Naive B cell (primary cell): ENCODE measurements around the gene RHOU. TPM values are rescaled to one million over a fixed set of nuclear protein-coding genes. Genes with fewer than 3 reads are reported as not detected.

Experiments
- ATAC-seq, 2 donors: fragments of 150-1000 bp; cut with Tn5 transposase; 2 replicates each; pipeline ENCODE4 v1.10.0; 2021; ENCODE audit warnings: low read depth in 2 of 2, mild to moderate bottlenecking in 2 of 2, moderate library complexity in 2 of 2
- DNase-seq: peaks from one replicate; pipeline ENCODE4 v3.0.0; 2022
- H3K27ac Mint-ChIP-seq, 6 donors: one replicate each; pipeline ENCODE4 v1.8.0; 2020 to 2022; ENCODE audit warnings: mild to moderate bottlenecking in 6 of 6, mixed read lengths in 6 of 6, moderate library complexity in 5 of 6, inconsistent platforms in 2 of 6
- H3K27me3 Mint-ChIP-seq, 3 donors: one replicate each; pipeline ENCODE4 v1.8.0; 2021 to 2022; ENCODE audit warnings: mixed read lengths in 3 of 3, mild to moderate bottlenecking in 1 of 3
- H3K36me3 Mint-ChIP-seq, 2 donors: one replicate each; pipeline ENCODE4 v1.8.0; 2020 to 2022; ENCODE audit warnings: mixed read lengths in 2 of 2, inconsistent platforms in 1 of 2, mild to moderate bottlenecking in 1 of 2
- H3K4me1 Mint-ChIP-seq, 3 donors: one replicate each; pipeline ENCODE4 v1.8.0; 2020 to 2022; ENCODE audit warnings: mixed read lengths in 3 of 3, inconsistent platforms in 1 of 3, mild to moderate bottlenecking in 1 of 3, moderate library complexity in 1 of 3
- H3K4me3 Mint-ChIP-seq, 8 donors: one replicate each; pipeline ENCODE4 v1.8.0; 2020 to 2022; ENCODE audit warnings: mild to moderate bottlenecking in 8 of 8, mixed read lengths in 8 of 8, moderate library complexity in 8 of 8, inconsistent platforms in 2 of 8
- H3K9me3 Mint-ChIP-seq, 7 donors: one replicate each; pipeline ENCODE4 v1.8.0; 2020 to 2022; ENCODE audit warnings: mixed read lengths in 7 of 7, mild to moderate bottlenecking in 5 of 7, inconsistent platforms in 2 of 7, moderate library complexity in 1 of 7
- polyA plus RNA-seq, 6 donors: library from polyadenylated mRNA; unstranded; fragments of 300-500 nt; fragmentation: Illumina TruSeq; gene quantifications; one replicate each; pipeline ENCODE4 v1.2.3, GENCODE V29; 2021; ENCODE audit warnings: low read depth in 6 of 6

The RHOU gene
- polyA plus RNA-seq, 6 donors from 2014 or later, result not detected

DNA sequence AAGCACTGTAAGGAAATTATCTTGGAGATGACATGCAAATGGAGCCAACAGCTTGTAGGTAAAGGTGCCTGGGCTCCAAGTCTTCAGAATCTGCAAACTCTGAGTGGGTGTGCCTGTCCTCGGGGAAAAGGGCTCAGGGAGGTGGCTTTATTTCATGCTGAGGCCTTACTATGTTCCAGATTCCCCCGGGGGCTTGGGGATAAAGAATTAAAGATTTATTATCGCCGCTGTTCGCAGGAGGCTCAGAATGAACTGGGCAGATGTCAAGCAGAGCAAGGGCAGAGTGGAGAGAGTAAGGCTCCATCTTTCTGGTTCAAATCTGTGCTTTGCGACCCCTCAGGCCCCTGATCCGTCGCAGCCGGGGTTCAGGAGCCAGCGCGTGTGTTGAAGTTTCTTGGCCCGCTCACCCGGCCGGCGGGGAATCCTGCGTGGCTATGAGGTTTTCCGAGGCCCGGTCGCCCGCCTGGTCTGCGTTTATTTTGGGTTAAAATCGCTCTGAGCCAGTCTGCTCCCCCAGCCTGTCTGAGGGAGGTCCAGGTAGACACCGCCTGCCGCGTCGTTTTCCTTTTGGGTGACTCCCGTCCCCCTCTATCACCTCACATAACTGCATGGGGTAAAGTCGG, 19.5 kb downstream of the RHOU start:
- Mint-ChIP-seq H3K9me3 (peaks cover 0 to 17% (median 2%) of the 10 kb centered on the region in 7 donors), H3K4me1 (no peaks in the 10 kb centered on the region), H3K27me3 (peaks cover 63 to 82% (median 65%) of the 10 kb centered on the region in 3 donors), H3K27ac (no peak overlapping the region), H3K36me3 (peaks cover 0 to 13% of the 10 kb centered on the region in 2 donors), H3K4me3 (no peak overlapping the region)
- DNase-seq (no peak), ATAC-seq (no peak)

DNA sequence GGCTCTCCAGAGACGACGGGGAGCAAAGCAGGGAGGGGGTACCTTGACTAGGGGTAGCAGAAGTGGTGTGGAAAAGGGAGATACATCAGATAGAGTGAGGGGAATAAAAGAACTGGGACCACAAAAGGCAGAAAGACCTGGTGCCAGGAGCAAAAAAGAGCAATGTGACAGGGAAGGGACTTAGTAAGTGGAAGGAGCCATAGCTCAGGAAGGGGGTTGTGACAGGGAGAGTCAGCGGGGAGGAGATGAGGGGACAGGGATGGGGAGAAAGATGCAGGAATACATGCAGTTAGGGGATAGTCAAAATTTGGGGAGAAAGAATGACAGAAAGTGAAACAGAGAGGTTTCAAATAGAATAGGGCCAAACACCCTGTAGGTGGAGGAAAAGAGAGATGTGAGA, 20.5 kb downstream of the RHOU start:
- H3K4me1 Mint-ChIP-seq, result no peaks in the 10 kb centered on the region
- peak overlapping the region in 1 of 6 donors; percentile 86 for H3K27ac Mint-ChIP-seq
- peaks cover 0 to 13% of the 10 kb centered on the region in 2 donors for H3K36me3 Mint-ChIP-seq
- H3K4me3 Mint-ChIP-seq, result no peak overlapping the region
- ATAC-seq, result no peak
- peaks cover 59 to 86% (median 66%) of the 10 kb centered on the region in 3 donors for H3K27me3 Mint-ChIP-seq
- peaks cover 0 to 17% (median 2%) of the 10 kb centered on the region in 7 donors for H3K9me3 Mint-ChIP-seq
- DNase-seq, result no peak

- peaks cover 52 to 79% (median 59%) of the 10 kb centered on the region in 3 donors for H3K27me3 Mint-ChIP-seq
- no peak overlapping the region for H3K27ac Mint-ChIP-seq
- peaks cover 0 to 13% of the 10 kb centered on the region in 2 donors for H3K36me3 Mint-ChIP-seq
- H3K4me1 Mint-ChIP-seq, result no peaks in the 10 kb centered on the region
- no peak overlapping the region for H3K4me3 Mint-ChIP-seq
- DNase-seq (no peak), ATAC-seq (no peak)
- H3K9me3 Mint-ChIP-seq, result peaks cover 0 to 17% (median 2%) of the 10 kb centered on the region in 7 donors
These were observed 21.2 kb downstream of the RHOU start for GRCh38 chr1:228756457-228756856.

DNA sequence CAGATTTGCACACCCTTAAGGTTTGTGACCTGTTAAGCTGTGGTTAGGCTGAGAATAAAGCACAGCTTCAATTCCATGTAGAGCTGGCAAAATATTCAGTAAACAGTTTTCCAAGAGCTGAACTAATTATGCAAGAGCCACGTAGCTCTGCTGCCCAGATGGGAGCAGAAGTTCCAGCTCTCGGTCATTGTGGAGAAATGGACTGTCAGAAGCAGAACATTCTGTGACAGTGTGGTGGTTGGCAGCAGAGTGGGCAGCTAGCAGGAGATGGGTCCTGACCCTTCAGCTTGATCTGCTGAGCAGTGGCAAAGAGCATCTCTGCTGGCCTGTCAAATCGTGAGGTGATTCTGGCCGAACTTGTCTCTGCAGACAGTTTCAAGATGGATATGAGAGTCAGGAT, 23.2 kb downstream of the RHOU start:
- H3K36me3 Mint-ChIP-seq, result peaks cover 0 to 13% of the 10 kb centered on the region in 2 donors
- ATAC-seq, result no peak
- H3K27me3 Mint-ChIP-seq, result peaks cover 39 to 68% (median 51%) of the 10 kb centered on the region in 3 donors

DNA sequence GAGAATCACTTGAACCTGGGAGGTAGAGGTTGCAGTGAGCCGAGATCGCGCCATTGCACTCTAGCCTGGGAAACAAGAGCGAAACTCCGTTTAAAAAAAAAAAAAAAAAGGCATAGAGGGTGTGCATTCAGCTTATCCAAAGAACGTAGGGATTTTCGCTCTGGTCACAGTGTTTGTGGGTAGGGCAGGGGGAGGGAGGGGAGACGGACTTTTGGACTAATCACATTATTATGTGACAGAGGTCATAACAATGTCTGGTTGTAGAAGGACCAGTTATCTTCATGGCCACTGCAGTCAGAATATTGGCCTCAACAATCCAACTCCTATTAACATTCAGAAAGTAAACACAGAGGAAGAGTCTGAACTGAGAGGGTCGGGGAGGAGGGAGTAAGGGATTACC, 25.7 kb downstream of the RHOU start:
- DNase-seq (no peak), ATAC-seq (no peak)
- Mint-ChIP-seq H3K27me3 (peaks cover 27 to 43% (median 29%) of the 10 kb centered on the region in 3 donors), H3K36me3 (peaks cover 0 to 5% of the 10 kb centered on the region in 2 donors), H3K27ac (peak overlapping the region in 1 of 6 donors; percentile 12), H3K4me3 (no peak overlapping the region), H3K9me3 (peaks cover 0 to 15% (median 0%) of the 10 kb centered on the region in 7 donors), H3K4me1 (no peaks in the 10 kb centered on the region)

More for the DNA sequence above, 23.2 kb downstream of the RHOU start:
- H3K4me3 Mint-ChIP-seq, result no peak overlapping the region
- H3K4me1 Mint-ChIP-seq, result no peaks in the 10 kb centered on the region
- no peak for DNase-seq
- H3K27ac Mint-ChIP-seq, result no peak overlapping the region
- peaks cover 0 to 17% (median 2%) of the 10 kb centered on the region in 7 donors for H3K9me3 Mint-ChIP-seq

- Mint-ChIP-seq H3K36me3 (no peaks in the 10 kb centered on the region), H3K27ac (no peak overlapping the region), H3K4me3 (no peak overlapping the region), H3K4me1 (no peaks in the 10 kb centered on the region), H3K9me3 (no peaks in the 10 kb centered on the region), H3K27me3 (peaks cover 11 to 32% (median 14%) of the 10 kb centered on the region in 3 donors)
- DNase-seq (no peak), ATAC-seq (no peak)
These were observed 28.3 kb downstream of the RHOU start for GRCh38 chr1:228763561-228763960.

- H3K27me3 Mint-ChIP-seq, result peaks cover 0 to 15% (median 4%) of the 10 kb centered on the region in 3 donors
- H3K4me1 Mint-ChIP-seq, result no peaks in the 10 kb centered on the region
- H3K9me3 Mint-ChIP-seq, result no peaks in the 10 kb centered on the region
- ATAC-seq, result no peak
- H3K36me3 Mint-ChIP-seq, result no peaks in the 10 kb centered on the region
- no peak overlapping the region for H3K27ac Mint-ChIP-seq
- peak overlapping the region in 1 of 8 donors; percentile 21 for H3K4me3 Mint-ChIP-seq
- no peak for DNase-seq
These were observed 30.1 kb downstream of the RHOU start for GRCh38 chr1:228765168-228765946.

- Mint-ChIP-seq H3K4me1 (no peaks in the 10 kb centered on the region), H3K36me3 (no peaks in the 10 kb centered on the region), H3K27ac (no peak overlapping the region), H3K27me3 (peaks cover 0 to 14% (median 8%) of the 10 kb centered on the region in 3 donors), H3K9me3 (no peaks in the 10 kb centered on the region), H3K4me3 (no peak overlapping the region)
- no peak for DNase-seq
- no peak for ATAC-seq
These were observed 31.5 kb downstream of the RHOU start for GRCh38 chr1:228766788-228767187.

- Mint-ChIP-seq H3K9me3 (no peaks in the 10 kb centered on the region), H3K27me3 (peaks cover 0 to 14% (median 8%) of the 10 kb centered on the region in 3 donors), H3K36me3 (no peaks in the 10 kb centered on the region), H3K27ac (no peak overlapping the region), H3K4me3 (no peak overlapping the region), H3K4me1 (no peaks in the 10 kb centered on the region)
- DNase-seq, result no peak
- no peak for ATAC-seq
These were observed 32.5 kb downstream of the RHOU start for GRCh38 chr1:228767636-228768354.

DNA sequence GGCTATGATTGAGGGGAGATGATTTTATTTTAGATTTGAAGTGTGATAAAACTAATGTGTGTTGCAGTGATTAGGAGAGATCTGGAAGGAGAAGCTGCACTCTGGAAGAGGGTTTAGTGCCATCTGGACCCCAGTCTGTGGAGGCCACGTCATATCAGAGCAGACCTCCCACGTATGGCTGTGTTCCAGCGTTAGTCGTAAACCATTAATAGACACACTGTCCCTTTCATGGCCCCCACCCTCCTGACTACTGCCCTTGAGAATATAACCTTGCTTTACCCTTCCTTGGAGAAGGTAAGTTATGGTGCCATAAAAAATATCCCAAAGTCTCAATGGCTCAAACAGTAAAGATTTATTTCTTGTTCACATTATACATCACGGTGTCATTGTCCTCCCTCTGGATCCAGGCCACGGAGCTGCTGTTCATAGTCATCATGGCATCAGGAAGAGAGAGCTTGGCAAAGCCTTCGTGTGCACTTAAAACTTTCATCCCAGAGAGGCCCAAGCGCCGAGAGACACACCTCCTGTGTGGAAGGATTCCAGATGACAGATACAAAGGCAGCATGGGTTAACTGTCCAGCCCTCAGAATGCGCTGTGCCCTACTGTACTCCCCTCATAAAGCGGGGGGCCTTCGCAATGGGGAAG, 33.2 kb downstream of the RHOU start:
- Mint-ChIP-seq H3K36me3 (no peaks in the 10 kb centered on the region), H3K4me1 (no peaks in the 10 kb centered on the region), H3K27me3 (peaks cover 0 to 14% (median 8%) of the 10 kb centered on the region in 3 donors), H3K27ac (no peak overlapping the region), H3K4me3 (no peak overlapping the region), H3K9me3 (no peaks in the 10 kb centered on the region)
- ATAC-seq, result no peak
- DNase-seq, result no peak

DNA sequence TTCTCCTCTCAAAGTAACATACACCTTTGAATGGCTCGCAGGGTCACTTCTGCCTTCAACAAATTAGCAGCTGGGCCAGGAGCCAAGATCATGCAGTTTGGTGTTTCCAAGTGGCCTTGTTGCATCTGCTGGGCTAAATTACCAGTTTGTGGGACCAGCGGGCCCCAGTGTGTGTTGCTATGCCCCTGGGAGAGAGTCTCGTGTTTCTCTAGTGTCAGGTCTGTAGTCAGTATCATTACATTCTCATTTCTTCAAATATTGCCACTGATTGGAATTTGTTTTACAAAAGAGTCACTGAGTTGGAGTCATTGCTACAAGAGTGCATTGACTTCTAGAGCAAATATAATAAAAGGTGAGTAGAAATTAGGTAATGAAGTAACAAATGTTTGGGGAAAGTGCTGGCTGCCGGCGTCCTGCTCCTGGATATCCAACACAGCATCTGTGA, 35.5 kb downstream of the RHOU start:
- peaks cover 0 to 14% (median 4%) of the 10 kb centered on the region in 3 donors for H3K27me3 Mint-ChIP-seq
- ATAC-seq (no peak), DNase-seq (no peak)
- no peak overlapping the region for H3K4me3 Mint-ChIP-seq
- H3K9me3 Mint-ChIP-seq, result peaks cover 0 to 2% (median 0%) of the 10 kb centered on the region in 7 donors
- H3K36me3 Mint-ChIP-seq, result no peaks in the 10 kb centered on the region
- no peak overlapping the region for H3K27ac Mint-ChIP-seq
- no peaks in the 10 kb centered on the region for H3K4me1 Mint-ChIP-seq

DNA sequence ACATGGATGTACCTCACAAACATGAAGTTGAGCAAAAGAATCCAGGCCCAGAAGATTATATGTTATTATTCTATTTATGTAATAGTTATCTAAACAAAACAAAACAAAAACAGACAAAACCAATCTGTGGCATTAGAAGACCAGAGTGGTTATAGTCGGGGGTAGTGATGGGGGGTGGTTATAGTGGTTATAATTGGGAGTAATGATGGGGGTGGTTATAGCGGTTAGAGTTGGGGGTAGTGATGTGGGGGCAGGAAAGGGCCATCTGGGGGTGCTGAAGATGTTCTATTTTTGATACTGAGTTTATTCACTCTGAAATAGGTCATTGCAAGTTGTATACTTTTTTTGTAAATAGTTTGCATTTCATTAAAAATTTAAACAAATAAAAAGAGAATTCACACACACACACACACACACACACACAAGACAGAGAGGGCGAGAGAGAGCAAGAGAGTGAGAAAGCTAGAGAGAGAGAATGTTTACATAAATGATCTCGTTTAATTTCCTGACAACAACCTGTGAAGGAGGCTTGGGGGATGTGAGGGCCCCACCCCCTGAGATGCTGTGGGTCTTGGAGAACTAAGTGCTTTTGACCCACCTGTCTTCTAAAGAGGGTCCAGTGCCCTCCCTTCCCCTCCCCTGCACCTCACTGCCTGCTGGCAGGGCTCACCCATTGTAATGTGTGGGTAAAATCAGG, 37.4 kb downstream of the RHOU start:
- DNase-seq (no peak), ATAC-seq (no peak)
- peaks cover 0 to 2% (median 0%) of the 10 kb centered on the region in 7 donors for H3K9me3 Mint-ChIP-seq
- peaks cover 0 to 7% (median 4%) of the 10 kb centered on the region in 3 donors for H3K27me3 Mint-ChIP-seq
- no peaks in the 10 kb centered on the region for H3K4me1 Mint-ChIP-seq
- no peak overlapping the region for H3K4me3 Mint-ChIP-seq
- H3K27ac Mint-ChIP-seq, result no peak overlapping the region
- no peaks in the 10 kb centered on the region for H3K36me3 Mint-ChIP-seq
